Cerebellar nuclear complex (tissue), 1 donor: Measurements from ENCODE around the gene DLL3.

Experiments
- DNase-seq, 2 experiments: peaks; one replicate each; lab custom pipeline; 2025; lab: John Stamatoyannopoulos, UW

DLL3 gene

GRCh38 chr19:39483141-39483540 is 15.6 kb upstream of the DLL3 start:
- DNase-seq, result no peak

GRCh38 chr19:39489756-39490155 is 9.0 kb upstream of the DLL3 start:
- DNase-seq, result no peak

- no peak for DNase-seq
Measured at GRCh38 chr19:39492225-39492624, 6.5 kb upstream of the DLL3 start.

DNA sequence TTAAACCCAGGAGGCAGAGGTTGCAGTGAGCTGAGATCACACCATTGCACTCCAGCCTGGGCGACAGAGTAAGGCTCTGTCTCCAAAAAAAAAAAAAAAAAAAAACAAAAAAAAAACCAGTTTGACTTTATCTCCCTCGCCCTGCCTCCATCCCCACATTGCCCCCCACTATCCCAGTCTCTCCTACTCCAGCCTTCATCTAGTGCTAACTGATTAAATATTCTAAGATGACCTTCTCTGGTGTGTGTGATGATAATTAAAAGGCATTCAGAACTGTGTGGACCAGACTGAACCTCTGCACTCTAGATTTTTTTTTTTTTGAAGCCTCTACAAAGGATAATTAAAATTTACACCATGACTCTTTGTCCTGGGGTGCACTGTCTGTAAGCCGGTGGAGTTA is 6.0 kb upstream of the DLL3 start:
- DNase-seq, result no peak

DNA sequence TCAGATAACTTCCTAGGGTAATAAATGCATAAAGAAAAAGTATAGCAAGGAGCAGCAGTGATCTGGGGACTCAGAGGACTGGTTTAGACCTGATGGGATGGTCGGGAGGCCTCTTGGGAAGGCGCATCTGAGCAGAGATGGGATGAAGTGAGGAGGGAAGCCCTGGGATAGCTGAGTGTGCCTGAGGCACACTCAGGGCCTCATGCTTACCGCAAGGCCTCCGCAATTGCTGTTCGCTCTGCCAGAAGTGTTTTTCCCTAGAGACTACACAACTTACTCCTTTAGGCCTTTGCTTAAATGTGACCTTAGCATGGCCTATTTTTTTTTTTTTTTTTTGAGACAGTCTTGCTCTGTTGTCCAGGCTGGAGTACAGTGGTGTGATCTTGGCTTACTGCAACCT is 4.1 kb upstream of the DLL3 start:
- DNase-seq, result no peak

- no peak for DNase-seq
Measured at GRCh38 chr19:39496063-39496462, 2.7 kb upstream of the DLL3 start.

GRCh38 chr19:39497701-39497995 is 1.1 kb upstream of the DLL3 start:
- DNase-seq, result no peak

DNA sequence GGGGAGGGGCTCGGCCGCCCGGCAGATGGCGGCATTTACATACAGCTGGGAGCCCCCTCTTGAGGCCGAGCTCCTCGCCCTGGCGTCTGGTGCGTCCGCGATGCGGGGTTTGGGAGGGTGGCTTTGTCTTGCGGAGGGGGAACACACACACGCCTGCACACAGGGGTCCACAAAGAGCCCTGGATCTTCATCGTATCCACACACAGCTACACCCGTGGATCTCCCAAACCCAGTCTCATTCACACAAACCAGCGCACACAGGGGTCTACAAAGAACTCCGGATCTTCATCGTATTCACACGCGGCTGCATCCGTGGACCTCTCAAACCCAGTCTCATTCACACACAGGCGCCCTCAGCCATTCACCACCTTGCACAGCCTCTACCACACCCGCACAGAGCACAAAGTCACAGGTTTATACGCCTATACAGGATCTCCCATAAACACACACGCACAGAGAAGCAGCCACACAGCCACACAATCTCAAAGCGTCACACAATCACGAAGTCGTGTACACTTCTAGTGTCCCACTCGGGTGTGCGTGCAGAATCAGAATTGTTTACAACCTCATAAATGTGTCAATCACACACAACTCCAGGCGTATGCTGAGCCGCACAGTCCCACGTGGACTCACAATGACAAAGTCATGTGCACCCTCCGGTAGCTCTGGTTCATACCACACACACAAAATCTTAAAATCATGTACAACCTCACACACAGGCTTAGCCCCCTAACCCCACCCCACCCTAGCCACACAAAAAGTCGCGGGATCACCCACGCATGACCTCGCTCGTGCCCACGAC is 550 bp upstream of the DLL3 start:
- DNase-seq, result no peak

GRCh38 chr19:39499932-39500331 is 1.2 kb downstream of the DLL3 start:
- no peak for DNase-seq

DNA sequence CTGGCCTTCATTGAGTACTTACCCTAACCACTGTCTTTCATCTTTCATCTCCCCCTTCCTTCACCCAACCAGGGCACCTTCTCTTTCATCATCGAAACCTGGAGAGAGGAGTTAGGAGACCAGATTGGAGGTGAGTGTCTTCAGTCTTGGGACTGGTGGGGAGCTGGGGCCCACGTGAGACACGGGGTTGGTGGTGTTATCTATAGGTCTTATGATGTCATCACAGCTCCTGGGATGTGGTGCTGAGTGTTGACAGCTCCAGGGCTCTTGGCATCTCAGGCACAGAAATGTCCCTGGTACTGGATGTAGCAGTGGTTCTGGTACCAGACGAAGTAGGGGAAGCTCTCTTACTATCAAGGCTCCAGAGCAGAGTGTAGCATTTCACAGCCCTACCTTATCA is 1.8 kb downstream of the DLL3 start:
- DNase-seq, result no peak

DNA sequence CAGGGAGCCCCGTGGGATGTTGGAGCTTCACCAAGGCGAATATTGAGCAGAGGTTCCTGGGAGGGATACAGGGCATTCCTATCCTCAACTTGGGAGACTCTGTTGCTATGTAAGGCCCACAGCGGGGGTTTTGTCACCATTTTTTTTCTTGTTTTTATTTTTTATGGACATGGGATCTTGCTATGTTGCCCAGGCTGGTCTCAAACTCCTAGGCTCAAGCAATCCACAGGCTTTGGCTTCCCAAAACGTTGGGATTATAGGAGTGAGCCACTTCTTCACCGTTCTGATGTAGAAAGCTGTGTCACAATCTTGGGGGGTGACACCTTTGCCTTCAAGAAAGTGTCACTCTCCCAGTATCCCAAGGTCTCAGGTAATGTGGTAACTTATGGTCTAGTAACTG is 2.6 kb downstream of the DLL3 start:
- DNase-seq, result no peak

GRCh38 chr19:39502640-39503417 is 4.1 kb downstream of the DLL3 start:
- no peak for DNase-seq

DNA sequence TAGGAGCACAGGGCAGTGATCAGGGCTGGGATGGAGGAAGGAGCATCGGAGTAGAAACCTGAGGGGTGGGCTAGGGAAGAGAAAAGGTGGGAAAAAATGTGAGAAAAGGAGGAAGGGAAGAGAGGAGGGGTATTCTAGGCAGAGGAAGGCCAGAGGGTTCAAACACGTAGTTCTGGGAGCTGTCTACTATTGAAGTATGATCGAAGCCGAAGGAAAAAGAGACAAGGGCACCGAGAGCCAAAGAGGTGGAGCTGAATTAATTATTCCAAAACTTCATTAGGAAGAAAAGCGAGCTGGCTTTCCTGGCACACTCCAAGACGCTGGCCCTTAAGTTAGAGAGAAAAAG is 7.8 kb downstream of the DLL3 start:
- DNase-seq, result no peak

- no peak for DNase-seq
Measured at GRCh38 chr19:39506944-39507714, 8.4 kb downstream of the DLL3 start.

DNA sequence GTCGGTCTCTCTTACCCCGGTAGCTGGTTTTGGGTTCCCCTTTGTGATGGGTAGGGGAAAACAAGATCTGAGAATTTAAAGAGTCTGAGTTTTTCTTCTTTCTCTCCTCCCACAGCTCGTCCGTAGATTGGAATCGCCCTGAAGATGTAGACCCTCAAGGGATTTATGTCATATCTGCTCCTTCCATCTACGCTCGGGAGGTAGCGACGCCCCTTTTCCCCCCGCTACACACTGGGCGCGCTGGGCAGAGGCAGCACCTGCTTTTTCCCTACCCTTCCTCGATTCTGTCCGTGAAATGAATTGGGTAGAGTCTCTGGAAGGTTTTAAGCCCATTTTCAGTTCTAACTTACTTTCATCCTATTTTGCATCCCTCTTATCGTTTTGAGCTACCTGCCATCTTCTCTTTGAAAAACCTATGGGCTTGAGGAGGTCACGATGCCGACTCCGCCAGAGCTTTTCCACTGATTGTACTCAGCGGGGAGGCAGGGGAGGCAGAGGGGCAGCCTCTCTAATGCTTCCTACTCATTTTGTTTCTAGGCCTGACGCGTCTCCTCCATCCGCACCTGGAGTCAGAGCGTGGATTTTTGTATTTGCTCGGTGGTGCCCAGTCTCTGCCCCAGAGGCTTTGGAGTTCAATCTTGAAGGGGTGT is 9.1 kb downstream of the DLL3 start:
- no peak for DNase-seq

DNA sequence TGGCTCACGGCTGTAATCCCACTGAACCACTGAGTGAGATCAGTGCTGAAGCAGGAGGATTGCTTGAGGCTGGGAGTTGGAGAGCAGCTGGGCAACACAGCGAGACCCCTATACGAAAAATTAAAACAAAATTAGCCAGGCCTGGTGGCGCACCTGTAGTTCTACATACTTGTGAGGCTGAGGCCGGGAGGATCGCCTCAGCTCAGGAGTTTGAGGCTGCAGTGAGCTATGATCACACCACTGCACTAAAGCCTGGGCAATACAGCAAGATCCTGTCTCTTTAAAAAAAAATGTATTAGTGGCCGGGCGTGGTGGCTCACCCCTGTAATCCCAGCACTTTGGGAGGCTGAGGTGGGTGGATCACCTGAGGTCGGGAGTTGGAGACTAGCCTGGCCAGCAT is 9.9 kb downstream of the DLL3 start:
- no peak for DNase-seq

DNA sequence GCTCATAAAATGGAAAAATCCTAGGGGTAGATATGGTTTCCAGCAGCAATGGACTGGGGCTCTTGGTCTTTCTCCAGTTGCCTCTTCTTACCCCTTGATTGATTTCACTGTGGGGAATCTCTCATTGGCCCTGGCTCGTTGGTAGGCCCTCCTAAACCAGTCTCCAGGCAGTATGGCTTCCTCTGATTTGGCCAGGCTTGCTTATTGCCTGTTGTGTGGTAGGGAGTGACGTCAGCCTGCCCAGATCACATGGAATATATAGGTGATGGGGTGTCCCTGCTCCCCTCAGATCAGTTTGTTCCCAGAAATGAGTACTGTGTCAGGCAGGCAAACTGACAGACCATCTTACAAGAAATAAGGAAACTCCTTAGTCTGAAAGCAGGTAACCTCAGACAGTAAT is 10.5 kb downstream of the DLL3 start:
- no peak for DNase-seq

- no peak for DNase-seq
Measured at GRCh38 chr19:39512988-39513387, 14.2 kb downstream of the DLL3 start.

DNA sequence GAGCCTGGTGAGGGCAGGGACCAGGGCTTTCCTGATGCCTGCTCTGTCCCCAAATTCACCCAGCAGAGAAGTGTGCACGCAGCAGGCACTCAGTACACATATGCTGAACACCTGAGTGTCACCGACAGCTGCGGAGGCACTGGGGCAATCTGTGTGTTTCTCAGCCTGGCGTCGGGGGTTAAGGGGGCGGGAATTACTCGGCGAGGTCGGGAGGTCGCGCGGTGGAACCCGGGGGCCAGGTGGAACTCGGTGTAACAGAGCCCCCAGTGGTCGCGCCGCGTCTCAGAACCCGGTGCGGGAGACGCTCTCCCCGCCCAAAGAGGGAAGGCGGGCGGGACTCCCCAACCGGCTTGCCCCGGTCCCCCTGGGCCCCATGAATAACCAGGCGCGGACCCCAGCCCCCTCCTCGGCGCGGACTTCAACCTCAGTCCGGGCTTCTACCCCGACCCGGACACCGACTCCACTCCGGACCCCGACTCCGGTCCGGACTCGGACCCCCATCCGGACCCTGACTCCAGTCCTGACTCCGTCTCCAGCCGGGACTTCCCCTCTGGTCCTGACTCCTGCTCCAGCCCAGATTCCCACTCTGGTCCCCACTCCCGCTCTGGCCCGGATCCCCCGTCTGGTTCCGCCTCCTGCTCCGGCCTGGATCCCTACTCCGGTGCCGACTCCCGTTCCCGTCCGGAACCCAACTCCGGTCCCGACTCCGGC is 16.2 kb downstream of the DLL3 start, which contains the start of gene SELENOV:
TSS of gene SELENOV (plus strand) at position 300 of the 711 bp plus-strand sequence. CDS start at position 374, 74 bp downstream.
- no peak for DNase-seq

DNA sequence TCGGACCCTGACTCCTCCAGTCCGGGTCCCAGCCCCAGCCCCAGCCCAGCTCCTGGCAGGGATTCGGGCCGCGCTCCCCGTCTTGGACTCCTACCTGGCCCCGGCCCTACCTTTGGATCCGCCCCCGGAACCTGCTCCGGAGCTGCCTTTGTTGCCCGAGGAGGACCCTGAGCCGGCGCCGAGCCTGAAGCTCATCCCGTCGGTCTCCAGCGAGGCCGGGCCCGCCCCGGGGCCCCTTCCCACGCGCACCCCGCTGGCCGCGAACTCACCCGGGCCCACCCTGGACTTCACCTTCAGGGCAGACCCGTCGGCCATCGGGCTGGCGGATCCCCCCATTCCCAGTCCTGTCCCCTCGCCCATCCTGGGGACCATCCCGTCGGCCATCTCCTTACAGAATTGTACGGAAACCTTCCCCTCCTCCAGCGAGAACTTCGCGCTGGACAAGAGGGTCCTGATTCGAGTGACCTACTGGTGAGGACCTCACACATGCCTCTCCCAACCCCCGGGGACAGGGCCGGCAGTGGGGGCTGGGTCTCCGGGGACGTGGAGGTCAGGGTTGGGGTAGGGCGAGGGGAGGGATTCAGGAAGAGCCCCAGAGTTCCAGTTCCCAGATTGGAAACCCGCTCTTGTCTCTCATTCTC is 16.9 kb downstream of the DLL3 start:
- DNase-seq, result no peak

- DNase-seq, result no peak
Measured at GRCh38 chr19:39516270-39516669, 17.5 kb downstream of the DLL3 start.
